K562 (cell line): ENCODE results near the gene CLN5. TPM values are rescaled to one million over a fixed set of nuclear protein-coding genes. Genes with fewer than 3 reads are reported as not detected.

ENCODE experiments used
- ATAC-seq: fragments of 200-7000 bp; cut with Tn5 transposase; 3 replicates; pipeline ENCODE4 v1.9.1; 2020; ENCODE audit warnings: moderate library complexity
- BruUV-seq: library from RNA; stranded (reverse); fragments of 400-500 nt; replicated peaks from 2 replicates; lab custom pipeline; 2021; lab: Mats Ljungman, UMichigan
- CTCF ChIA-PET: fragments of 300-600 bp; formaldehyde crosslinking; extraction: SDS; loops from one replicate; lab custom pipeline; 2021; ENCODE audit warnings: low intra/inter-chr PET ratio; lab: Yijun Ruan, JAX
- POLR2A ChIA-PET: fragments of 300-600, 350-650 bp; sonication (Branson Sonifier 250); formaldehyde crosslinking; extraction: SDS; loops from one replicate; lab custom pipeline; 2021; ENCODE audit warnings: antibody characterized with exemption, inconsistent platforms; lab: Yijun Ruan, JAX
- DNase-seq, 4 experiments: peaks; one replicate each; pipeline versions ENCODE4 v3.0.0 to v3.0.0-alpha.2; 2011 to 2018; ENCODE audit warnings: low spot score in 3 of 4, mixed read lengths in 3 of 4; ENCODE audit errors: extremely low read depth in 1 of 4
- FAIRE-seq: peaks from 2 replicates; lab custom pipeline; 2011; peaks lifted over from hg19 to GRCh38; lab: Jason Lieb, UNC
- H2AFZ ChIP-seq: 2 replicates; pipeline ENCODE4 v1.6.0; 2011; ENCODE audit warnings: low read depth, low read length, control low read depth, inconsistent platforms
- H3K27ac ChIP-seq: fragments of 200-600 bp; 3 replicates; pipeline ENCODE4 v1.8.0; 2011; ENCODE audit warnings: low read depth, mild to moderate bottlenecking, control low read depth, inconsistent platforms, low read length, moderate library complexity, mixed read lengths; ENCODE audit errors: extremely low read depth
- H3K27me3 ChIP-seq, 2 experiments: fragments of 300-600 bp in 1 of 2; 2 replicates in 1 of 2; 3 replicates in 1 of 2; pipeline versions ENCODE4 v1.6.0 to v1.8.0; 2011; ENCODE audit warnings: inconsistent platforms in 2 of 2, low read length in 2 of 2, mild to moderate bottlenecking in 1 of 2, mixed read lengths in 1 of 2, moderate library complexity in 1 of 2; ENCODE audit not compliant: control insufficient read depth in 2 of 2, insufficient read depth in 2 of 2
- H3K36me3 ChIP-seq: fragments of 300-600 bp; 3 replicates; pipeline ENCODE4 v1.8.0; 2011; ENCODE audit warnings: mild to moderate bottlenecking, low read length, inconsistent platforms; ENCODE audit not compliant: control insufficient read depth, insufficient read depth
- H3K4me1 ChIP-seq, 2 experiments: fragments of 200-600 bp in 1 of 2; replicated peaks in 1 of 2; 2 replicates in 1 of 2; 3 replicates in 1 of 2; pipeline versions ENCODE4 v1.5.1 to v1.8.0; 2011; ENCODE audit warnings: inconsistent platforms in 2 of 2, low read length in 2 of 2, mild to moderate bottlenecking in 1 of 2, mixed read lengths in 1 of 2, moderate library complexity in 1 of 2; ENCODE audit not compliant: control insufficient read depth in 2 of 2, insufficient read depth in 2 of 2
- H3K4me2 ChIP-seq: 2 replicates; pipeline ENCODE4 v1.6.1; 2011; ENCODE audit warnings: low read length, control low read depth, inconsistent platforms, mixed read lengths; ENCODE audit not compliant: insufficient read depth
- H3K4me3 ChIP-seq: fragments of 200-600 bp; sonication (generic), shearing (Covaris generic); 2 replicates; pipeline ENCODE4 v1.5.1; 2016; ENCODE audit warnings: control low read depth, inconsistent platforms
- H3K79me2 ChIP-seq: fragments of 200-600 bp; 3 replicates; pipeline ENCODE4 v1.8.0; 2011; ENCODE audit warnings: low read length, inconsistent platforms; ENCODE audit not compliant: control insufficient read depth, insufficient read depth
- H3K9ac ChIP-seq, 2 experiments: 2 replicates each; pipeline versions ENCODE4 v1.6.0 to v1.6.1; 2011; ENCODE audit warnings: low read depth in 2 of 2, low read length in 2 of 2, control low read depth in 1 of 2, inconsistent platforms in 1 of 2, mild to moderate bottlenecking in 1 of 2, mixed read lengths in 1 of 2; ENCODE audit not compliant: insufficient read depth in 1 of 2
- H3K9me1 ChIP-seq: one replicate; pipeline ENCODE4 v1.6.0; 2011; ENCODE audit warnings: inconsistent platforms, mild to moderate bottlenecking, low read length, moderate library complexity; ENCODE audit not compliant: control insufficient read depth, insufficient read depth
- H3K9me3 ChIP-seq: replicated peaks from 2 replicates; pipeline ENCODE4 v1.5.1; 2011; ENCODE audit warnings: low read depth, low read length, inconsistent platforms; ENCODE audit not compliant: control insufficient read depth, insufficient read depth
- H4K20me1 ChIP-seq: replicated peaks from 2 replicates; pipeline ENCODE4 v1.6.1; 2011; ENCODE audit warnings: low read length, inconsistent platforms, mixed read lengths; ENCODE audit not compliant: control insufficient read depth, insufficient read depth
- C11orf30 ChIP-seq: fragments of 450-650 bp; IDR thresholded peaks from 2 replicates; pipeline ENCODE4 v1.6.1; 2016; ENCODE audit warnings: low read depth, mild to moderate bottlenecking
- ETS2 ChIP-seq: IDR thresholded peaks from 2 replicates; pipeline ENCODE4 v1.6.1; 2016; ENCODE audit warnings: borderline replicate concordance, missing genetic modification characterization, mild to moderate bottlenecking, moderate library complexity, missing compliant biosample characterization; ENCODE audit not compliant: poor library complexity, severe bottlenecking
- HOXB6 ChIP-seq: fragments of 250-450 bp; sonication (Bioruptor Pico); IDR thresholded peaks from 2 replicates; pipeline ENCODE4 v1.5.1; 2022; ENCODE audit warnings: mild to moderate bottlenecking, borderline replicate concordance
- MITF ChIP-seq: IDR thresholded peaks from 2 replicates; pipeline ENCODE4 v1.6.1; 2014; ENCODE audit warnings: antibody characterized with exemption
- PRPF4 ChIP-seq: fragments of 200-400 bp; formaldehyde crosslinking; IDR thresholded peaks from one replicate; pipeline ENCODE4 v1.6.1; 2017; ENCODE audit warnings: low read length, low read depth, mild to moderate bottlenecking; ENCODE audit not compliant: insufficient read depth, poor library complexity, severe bottlenecking
- ZNF224 ChIP-seq: sonication (generic); formaldehyde crosslinking; IDR thresholded peaks from 2 replicates; pipeline ENCODE4 v1.8.0; 2022; ENCODE audit warnings: mild to moderate bottlenecking, missing genetic modification reagents
- WGBS: fragments of 100-300 bp; shearing (Covaris generic); methylation state at CpG from one replicate; pipeline ENCODE4 v1.1.6; 2016; ENCODE audit warnings: low coverage, mixed read lengths; ENCODE audit not compliant: insufficient coverage; ENCODE audit errors: missing lambda C conversion rate; 5-methylcytosine and 5-hydroxymethylcytosine counted together
- in situ Hi-C: fragments of 300-500 bp; cut with MboI; formaldehyde crosslinking; loops from 4 replicates; pipeline ENCODE4 v1.15.0; 2018; ENCODE audit warnings: inconsistent platforms, mixed read lengths
- intact Hi-C: fragments of 100-400 bp; cut with micrococcal nuclease; formaldehyde crosslinking; loops from 2 replicates; pipeline ENCODE4 v1.14.2; 2022
- polyA plus RNA-seq, 8 experiments: library from polyadenylated mRNA; depleted of rRNA in 4 of 8; stranded (reverse) in 5 of 8; unstranded in 3 of 8; fragments of >200 nt; fragmentation: Nextera tagmentation in 2 of 8; fragmentation: Illumina TruSeq in 1 of 8; extraction: Ambion mirVana in 2 of 8; extraction: Trizol in 1 of 8; gene quantifications; 2 replicates each; pipeline versions ENCODE4 v1.2.1 to v1.2.3, GENCODE V29; 2011 to 2014; ENCODE audit warnings: inconsistent platforms in 1 of 8, missing spikeins in 1 of 8
- total RNA-seq, 7 experiments: library from RNA; depleted of rRNA in 6 of 7; stranded (reverse); fragments of >200 nt in 6 of 7; fragmentation: Illumina TruSeq in 2 of 7; extraction: Trizol in 2 of 7; gene quantifications; 2 replicates each; pipeline versions ENCODE4 v1.2.1 to v1.2.3, GENCODE V29; 2011 to 2021; ENCODE audit warnings: low replicate concordance in 1 of 7

CLN5 gene
- total and polyA plus RNA-seq, 9 of the 15 experiments (the other 6 are each of a cell fraction or from before 2014, with no cell fraction given) = 4.6 to 11.5 (median 7.2) TPM

GRCh38 chr13:76976490-76976889 lies 15.4 kb upstream of the CLN5 start:
- Histone ChIP-seq H3K4me1 (peaks cover 0 to 4% of the 10 kb centered on the region in 2 experiments; a peak in 2 of 5 replicates), H3K27ac (no peak overlapping the region), H3K9me1 (no peaks in the 10 kb centered on the region), H3K27me3 (peaks cover 0 to 23% of the 10 kb centered on the region in 2 experiments; a peak in 2 of 5 replicates), H3K36me3 (no peaks in the 10 kb centered on the region), H3K9me3 (no peaks in the 10 kb centered on the region), H3K4me3 (no peak overlapping the region), H3K9ac (no peak overlapping the region), H4K20me1 (no peaks in the 10 kb centered on the region), H2AFZ (no peak overlapping the region), H3K79me2 (no peaks in the 10 kb centered on the region), H3K4me2 (no peak overlapping the region)
- TF ChIP-seq HOXB6 (CRISPR knock-in tag) (no peak), MITF (no peak), ZNF224 (CRISPR knock-in tag) (no peak), PRPF4 (no peak), ETS2 (tag) (no peak), C11orf30 (no peak)
- ChIA-PET POLR2A (interaction anchor here (1.0 kb wide), 1 partner anchor 16 kb away, joined by 3 read pairs; the partner anchor contains the start of gene CLN5), CTCF (no interaction called here)
- in situ Hi-C loops (no loop called here), intact Hi-C loops (no loop called here)
- 3% methylated on average over 8 of the region's 8 CpGs for WGBS
- no TSS peak for BruUV-seq
- ATAC-seq (no peak), FAIRE-seq (no peak), DNase-seq (no peak)
